Myocyte (in vitro differentiated cells): ENCODE measurements around the gene UBA52. TPM values are rescaled to one million over a fixed set of nuclear protein-coding genes. Genes with fewer than 3 reads are reported as not detected.

ENCODE experiments used
- DNase-seq: peaks from one replicate; pipeline ENCODE4 v3.0.0-alpha.2; 2012; ENCODE audit warnings: low read depth
- total RNA-seq: library from RNA; depleted of rRNA; stranded (reverse); fragments of >200 nt; gene quantifications from 2 replicates; pipeline ENCODE4 v1.2.3, GENCODE V29; 2014

Gene UBA52
- total RNA-seq, 1 donor from 2014 or later: 699 TPM

DNA sequence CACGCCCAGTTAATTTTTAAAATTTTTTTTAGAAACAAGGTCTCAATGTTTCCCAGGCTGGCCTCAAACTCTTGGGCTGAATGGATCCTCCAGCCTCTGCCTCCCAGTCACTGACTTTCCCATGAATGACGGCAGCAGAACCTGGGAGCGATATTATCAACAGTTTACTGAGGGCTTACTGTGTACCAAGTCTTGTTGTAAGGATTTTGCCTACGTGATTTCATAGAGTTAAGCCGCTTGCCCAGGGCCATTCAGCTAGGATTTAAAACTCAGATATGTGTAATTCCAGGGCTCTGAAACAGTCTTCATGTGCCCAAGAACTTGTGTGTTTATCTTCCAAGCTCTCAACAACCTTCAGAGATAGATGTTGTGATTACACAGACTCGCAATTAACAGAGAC, 20.0 kb upstream of the UBA52 start:
- DNase-seq: no peak

- DNase-seq: peak; percentile 99
Measured at GRCh38 chr19:18557411-18558201, 14.1 kb upstream of the UBA52 start, which contains the start of gene KXD1. Gene KXD1 (plus strand): TSS chr19:18557870. CDS start chr19:18562057, 4,187 bp downstream.

GRCh38 chr19:18558202-18558555, 13.5 kb upstream of the UBA52 start:
- no peak for DNase-seq

GRCh38 chr19:18558604-18559003, 13.1 kb upstream of the UBA52 start:
- no peak for DNase-seq

DNA sequence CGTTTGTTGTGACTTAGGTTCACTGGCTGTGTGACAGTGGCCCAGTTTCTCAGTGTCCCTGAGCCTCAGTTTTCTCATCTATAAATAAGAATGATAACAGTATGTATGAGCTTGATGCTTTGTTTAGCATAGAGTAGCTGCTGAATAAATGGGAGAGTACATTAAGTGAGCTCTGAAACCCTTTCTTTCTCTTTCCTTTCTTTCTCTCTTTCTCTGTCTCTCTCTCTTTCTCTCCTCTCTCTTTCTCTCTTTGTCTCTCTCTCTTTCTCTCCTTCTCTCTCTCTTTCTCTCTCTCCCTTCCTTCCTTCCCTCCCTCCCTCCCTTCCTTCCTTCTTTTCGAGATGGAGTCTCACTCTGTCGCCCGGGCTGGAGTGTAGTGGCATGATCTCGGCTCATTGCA, 12.0 kb upstream of the UBA52 start:
- no peak for DNase-seq

- DNase-seq: no peak
Measured at GRCh38 chr19:18562086-18562485, 9.6 kb upstream of the UBA52 start.

DNA sequence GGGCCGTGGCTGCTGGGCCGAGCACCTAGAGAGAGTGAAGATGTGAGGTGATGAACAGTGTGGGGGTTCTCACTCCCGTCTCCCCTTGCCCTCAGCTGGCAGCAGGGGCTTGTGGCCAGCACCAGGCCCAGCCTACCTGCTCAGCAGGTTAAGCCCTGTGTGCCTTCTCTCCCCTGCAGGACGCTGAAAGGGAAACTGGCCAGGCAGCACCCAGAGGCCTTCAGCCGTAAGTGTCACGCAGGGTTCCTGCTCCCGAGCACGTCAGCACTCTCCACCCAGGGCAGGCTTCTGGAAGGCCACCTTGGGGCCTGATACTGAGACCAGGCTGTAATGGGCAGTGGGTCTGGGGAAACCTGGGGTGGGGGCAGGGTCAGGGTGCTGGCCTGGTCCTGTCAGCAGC, 4.7 kb upstream of the UBA52 start:
- no peak for DNase-seq

GRCh38 chr19:18568367-18568766, 3.3 kb upstream of the UBA52 start:
- no peak for DNase-seq

GRCh38 chr19:18574691-18575291, 3.1 kb downstream of the UBA52 start:
- DNase-seq: no peak

GRCh38 chr19:18576383-18576782, 4.7 kb downstream of the UBA52 start:
- no peak for DNase-seq

DNA sequence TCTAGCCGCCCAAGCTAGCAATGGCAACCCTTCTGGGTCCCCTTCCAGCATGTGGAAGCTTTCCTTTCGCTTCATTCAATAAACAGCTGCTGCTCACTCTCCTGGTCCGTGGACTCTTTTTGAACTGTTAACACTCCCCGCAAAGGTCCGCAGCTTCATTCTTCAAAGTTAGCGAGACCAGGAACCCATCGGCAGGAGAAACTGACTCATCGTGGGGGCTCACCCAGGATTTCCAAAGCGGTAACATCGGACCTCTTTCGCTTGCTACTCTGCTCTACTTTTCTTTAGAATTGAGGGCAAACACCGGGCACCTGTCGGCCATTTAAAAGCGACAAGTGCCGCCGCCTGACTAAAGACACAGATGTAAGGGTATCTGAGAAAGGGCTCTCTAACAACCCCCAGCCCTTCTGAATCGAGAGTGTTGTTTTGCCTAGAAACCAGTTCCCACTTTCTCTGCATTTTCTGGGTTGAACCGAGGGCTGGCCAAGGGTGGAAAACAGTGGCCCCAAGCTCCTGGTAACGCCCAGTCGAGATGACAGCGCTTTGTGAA, 5.8 kb downstream of the UBA52 start:
- DNase-seq: no peak

DNA sequence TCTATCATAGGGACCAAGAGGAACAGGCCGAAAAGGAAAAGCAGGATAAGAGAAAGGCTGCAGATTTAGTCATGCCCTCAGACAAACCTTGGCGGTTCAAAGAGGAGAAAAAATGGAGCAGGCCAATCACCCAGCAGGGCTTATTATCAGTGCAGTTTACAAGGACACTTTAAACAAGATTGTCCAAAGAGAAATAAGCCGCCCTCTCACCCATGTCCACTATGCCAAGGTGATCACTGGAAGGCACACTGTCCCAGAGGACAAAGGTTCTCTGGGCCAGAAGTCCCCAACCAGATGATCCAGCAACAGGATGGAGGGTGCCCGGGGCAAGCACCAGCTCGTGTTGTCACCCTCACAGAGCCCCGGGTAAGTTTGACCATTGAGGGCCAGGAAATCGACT, 8.7 kb downstream of the UBA52 start:
- DNase-seq: no peak

DNA sequence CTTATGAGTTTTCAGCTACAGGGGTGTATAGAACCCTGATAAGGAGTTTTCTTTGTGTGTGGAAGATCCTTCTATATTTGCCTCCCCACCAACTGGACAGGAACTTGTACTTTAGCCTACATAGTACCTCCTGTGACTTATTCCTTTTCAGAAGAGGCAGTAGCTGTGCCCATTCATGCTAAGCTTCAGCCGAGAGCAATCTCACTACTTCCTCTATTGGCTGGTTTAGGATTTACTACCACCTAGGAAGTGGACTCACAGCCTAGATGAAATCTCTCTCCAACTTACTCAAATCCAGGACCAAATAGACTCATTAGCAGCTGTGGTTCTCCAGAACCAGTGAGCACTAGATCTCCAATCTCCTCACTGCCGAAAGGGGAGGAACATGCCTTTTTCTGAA, 14.6 kb downstream of the UBA52 start:
- no peak for DNase-seq

- no peak for DNase-seq
Measured at GRCh38 chr19:18587561-18587960, 15.9 kb downstream of the UBA52 start.

- DNase-seq: no peak
Measured at GRCh38 chr19:18587962-18588610, 16.4 kb downstream of the UBA52 start.

DNA sequence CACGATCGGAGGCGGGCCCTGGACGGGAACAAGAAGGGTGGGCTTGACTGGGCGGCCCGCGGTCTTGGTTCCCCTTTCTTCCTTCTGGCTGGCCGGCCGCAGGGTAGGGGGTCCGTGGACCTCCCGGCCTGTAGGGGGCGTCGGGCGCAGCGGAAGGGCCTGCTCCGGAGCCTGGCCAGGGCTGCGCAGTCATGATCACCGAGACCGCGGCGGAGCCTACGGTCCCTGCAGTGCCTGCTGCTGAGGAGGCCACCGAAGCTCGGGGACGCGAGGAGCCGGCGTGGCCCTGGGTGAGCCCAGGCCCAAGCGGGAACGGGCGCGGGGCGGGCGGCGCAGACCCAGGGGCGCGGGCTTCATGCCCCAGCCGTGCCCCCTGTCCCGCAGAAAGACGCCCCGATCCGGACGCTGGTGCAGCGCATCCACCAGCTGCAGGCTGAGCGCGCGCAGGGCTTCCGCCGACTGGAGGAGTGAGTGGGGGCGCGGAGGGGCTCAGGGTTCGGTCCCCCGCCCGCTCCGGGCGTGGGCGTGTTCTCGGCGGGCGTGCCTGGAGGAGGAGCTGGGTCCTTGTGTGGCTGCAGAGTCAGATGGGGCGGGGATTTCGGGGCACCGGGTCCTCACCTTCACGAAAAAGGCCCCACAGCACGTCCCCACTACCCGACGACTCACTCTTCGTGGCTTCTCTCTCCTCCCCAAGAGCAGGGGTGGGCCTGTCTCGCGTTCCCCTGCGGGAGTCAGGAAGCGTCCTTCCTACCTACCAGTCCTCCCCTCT, 17.1 kb downstream of the UBA52 start, which contains the start of gene REX1BD:
Gene REX1BD, plus strand, starts transcription at position 188 of the 769 bp plus-strand sequence. Its CDS starts 4 bp downstream, at position 192.
- peak; percentile 84 for DNase-seq

- DNase-seq: peak; percentile 50
Measured at GRCh38 chr19:18589380-18590272, 18.0 kb downstream of the UBA52 start.

DNA sequence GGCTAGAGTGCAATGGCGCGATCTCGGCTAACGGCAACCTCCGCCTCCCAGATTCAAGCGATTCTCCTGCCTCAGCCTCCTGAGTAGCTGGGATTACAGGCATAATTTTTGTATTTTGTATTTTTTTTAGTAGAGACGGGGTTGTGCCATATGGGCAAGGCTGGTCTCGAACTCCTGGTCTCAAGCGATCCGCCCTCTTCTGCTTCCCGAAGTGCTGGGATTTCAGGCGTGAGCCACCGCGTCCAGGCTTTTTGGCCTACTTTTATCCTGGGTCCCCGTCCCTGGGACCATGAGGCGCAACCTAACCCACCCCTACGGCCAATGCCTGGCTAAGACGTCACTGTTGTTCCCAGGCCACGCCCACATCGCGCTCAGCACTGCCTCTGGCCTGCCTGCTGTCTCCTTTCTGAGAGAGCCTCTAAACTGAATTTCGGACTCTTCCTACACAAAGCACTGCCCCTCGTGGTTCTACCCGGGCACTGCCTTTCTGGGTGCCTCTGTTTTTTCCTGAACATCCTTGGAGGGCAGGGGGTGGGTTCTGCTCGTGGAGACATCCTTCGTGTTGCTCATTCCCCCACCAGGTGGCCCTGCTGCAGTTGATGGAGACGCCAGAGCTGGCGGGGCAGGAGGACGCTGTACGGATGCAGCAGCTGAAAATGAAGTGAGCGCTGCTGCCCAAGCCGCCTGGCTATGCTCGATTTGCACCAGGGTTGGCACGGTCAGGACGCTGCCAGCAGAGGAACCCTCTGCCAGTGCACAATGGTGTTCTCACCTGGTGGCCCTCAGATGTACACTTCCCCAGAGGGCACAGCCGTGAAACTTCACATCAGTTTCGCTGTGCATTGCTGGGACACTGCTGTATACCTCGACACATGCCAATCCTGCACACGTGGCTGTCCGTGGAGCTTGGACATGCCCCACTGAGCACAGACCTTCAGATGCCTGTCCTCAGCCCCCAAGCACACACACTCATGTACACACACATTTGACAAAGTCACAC, 18.9 kb downstream of the UBA52 start:
- peak; percentile 13 for DNase-seq
